ENCODE data around the gene UGT1A8. TPM values are rescaled to one million over a fixed set of nuclear protein-coding genes. Genes with fewer than 3 reads are reported as not detected.
"Not testable (repeated sequence)": the region's sequence is repeated elsewhere in the genome, so short reads cannot be mapped to it uniquely, and the experiment has no call there.

UGT1A8 gene
- polyA plus RNA-seq, 3 donors = not detected

GRCh38 chr2:233676046-233676445 lies 58.6 kb downstream of the UGT1A8 start:
- no peak for DNase-seq (ENCODE audit: extremely low read depth in 1 of 11, low read depth in 9 of 11, low spot score in 4 of 11)

GRCh38 chr2:233679196-233679595 lies 61.8 kb downstream of the UGT1A8 start:
- no peak for DNase-seq (ENCODE audit: extremely low read depth in 1 of 11, low read depth in 9 of 11, low spot score in 4 of 11)

- DNase-seq (ENCODE audit: extremely low read depth in 1 of 11, low read depth in 9 of 11, low spot score in 4 of 11) = no peak
Observed at GRCh38 chr2:233680361-233681045, 63.1 kb downstream of the UGT1A8 start.

- no peak for DNase-seq (ENCODE audit: extremely low read depth in 1 of 11, low read depth in 9 of 11, low spot score in 4 of 11)
Observed at GRCh38 chr2:233681521-233682099, 64.2 kb downstream of the UGT1A8 start, which contains the start of gene UGT1A7. Gene UGT1A7 (plus strand): TSS chr2:233681901. CDS start chr2:233681938, 37 bp downstream.

GRCh38 chr2:233684640-233685039 lies 67.2 kb downstream of the UGT1A8 start:
- DNase-seq (ENCODE audit: extremely low read depth in 1 of 11, low read depth in 9 of 11, low spot score in 4 of 11) = no peak

GRCh38 chr2:233686928-233687327 lies 69.5 kb downstream of the UGT1A8 start:
- no peak for DNase-seq (ENCODE audit: extremely low read depth in 1 of 11, low read depth in 9 of 11, low spot score in 4 of 11)

GRCh38 chr2:233688341-233688740 lies 70.9 kb downstream of the UGT1A8 start:
- DNase-seq (ENCODE audit: extremely low read depth in 1 of 11, low read depth in 9 of 11, low spot score in 4 of 11) = no peak

- no peak for DNase-seq (ENCODE audit: extremely low read depth in 1 of 11, low read depth in 9 of 11, low spot score in 4 of 11)
Observed at GRCh38 chr2:233689031-233689430, 71.6 kb downstream of the UGT1A8 start.

GRCh38 chr2:233689501-233689900 lies 72.1 kb downstream of the UGT1A8 start:
- no peak for DNase-seq (ENCODE audit: extremely low read depth in 1 of 11, low read depth in 9 of 11, low spot score in 4 of 11)

- DNase-seq (ENCODE audit: extremely low read depth in 1 of 11, low read depth in 9 of 11, low spot score in 4 of 11) = no peak
Observed at GRCh38 chr2:233690444-233690843, 73.0 kb downstream of the UGT1A8 start.

- no peak for DNase-seq (ENCODE audit: extremely low read depth in 1 of 11, low read depth in 9 of 11, low spot score in 4 of 11)
Observed at GRCh38 chr2:233691443-233692433, 74.3 kb downstream of the UGT1A8 start.

GRCh38 chr2:233692648-233693047 lies 75.2 kb downstream of the UGT1A8 start, which contains the start of gene UGT1A6:
Gene UGT1A6 (plus strand): TSS chr2:233692890. CDS start chr2:233693005, 115 bp downstream.
- DNase-seq (ENCODE audit: extremely low read depth in 1 of 11, low read depth in 9 of 11, low spot score in 4 of 11) = no peak

GRCh38 chr2:233693963-233694362 lies 76.5 kb downstream of the UGT1A8 start:
- no peak for DNase-seq (ENCODE audit: extremely low read depth in 1 of 11, low read depth in 9 of 11, low spot score in 4 of 11)

- no peak for DNase-seq (ENCODE audit: extremely low read depth in 1 of 11, low read depth in 9 of 11, low spot score in 4 of 11)
Observed at GRCh38 chr2:233698740-233699139, 81.3 kb downstream of the UGT1A8 start.

- no peak for DNase-seq (ENCODE audit: extremely low read depth in 1 of 11, low read depth in 9 of 11, low spot score in 4 of 11)
Observed at GRCh38 chr2:233699424-233700027, 82.1 kb downstream of the UGT1A8 start.

- DNase-seq (ENCODE audit: extremely low read depth in 1 of 11, low read depth in 9 of 11, low spot score in 4 of 11) = peak in 3 of 11 donors; percentile 11 to 22 (median 15)
Observed at GRCh38 chr2:233700028-233700635, 82.7 kb downstream of the UGT1A8 start.

GRCh38 chr2:233700842-233701241 lies 83.4 kb downstream of the UGT1A8 start:
- DNase-seq (ENCODE audit: extremely low read depth in 1 of 11, low read depth in 9 of 11, low spot score in 4 of 11) = not testable (repeated sequence)

GRCh38 chr2:233702238-233702637 lies 84.8 kb downstream of the UGT1A8 start:
- DNase-seq (ENCODE audit: extremely low read depth in 1 of 11, low read depth in 9 of 11, low spot score in 4 of 11) = no peak

All from renal cortex interstitium (tissue), 11 donors.